Stimulated activated CD4-positive, alpha-beta T cell treated with anti-CD3 and anti-CD28 coated beads, TNF-alpha, amount 100 ng/mL, for 48 hours (primary cell): ENCODE measurements around the gene RNF157.
A peak's percentile ranks its signal among the peaks of the same experiment; 100 is the strongest.
"Not testable (repeated sequence)": the region's sequence is repeated elsewhere in the genome, so short reads cannot be mapped to it uniquely, and the experiment has no call there.

Experiments
- DNase-seq, 3 donors: peaks; one replicate each; pipeline ENCODE4 v3.0.0-alpha.2; 2020; ENCODE audit warnings: low read depth in 3 of 3

The RNF157 gene

GRCh38 chr17:76254275-76254674 is 14.0 kb upstream of the RNF157 start:
- DNase-seq = no peak

DNA sequence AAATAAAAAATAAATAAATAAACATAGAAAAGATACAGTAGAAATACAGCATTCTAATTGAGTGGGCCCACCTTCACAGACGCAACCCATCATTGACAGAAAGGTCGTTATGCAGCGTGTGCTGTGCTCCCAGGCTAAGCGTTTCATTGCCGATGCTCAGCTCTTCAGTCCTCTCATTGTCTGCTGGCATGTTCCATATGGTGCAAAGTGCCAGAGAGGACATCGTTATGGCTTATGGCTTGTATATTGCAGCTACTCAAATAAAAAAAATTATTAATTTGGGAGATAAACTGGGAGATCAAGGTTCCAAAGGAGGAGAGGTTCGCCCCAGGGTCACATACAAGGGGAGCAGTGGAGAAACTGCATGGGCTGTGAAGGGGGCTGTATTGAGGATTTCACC is 13.5 kb upstream of the RNF157 start:
- DNase-seq = no peak

DNA sequence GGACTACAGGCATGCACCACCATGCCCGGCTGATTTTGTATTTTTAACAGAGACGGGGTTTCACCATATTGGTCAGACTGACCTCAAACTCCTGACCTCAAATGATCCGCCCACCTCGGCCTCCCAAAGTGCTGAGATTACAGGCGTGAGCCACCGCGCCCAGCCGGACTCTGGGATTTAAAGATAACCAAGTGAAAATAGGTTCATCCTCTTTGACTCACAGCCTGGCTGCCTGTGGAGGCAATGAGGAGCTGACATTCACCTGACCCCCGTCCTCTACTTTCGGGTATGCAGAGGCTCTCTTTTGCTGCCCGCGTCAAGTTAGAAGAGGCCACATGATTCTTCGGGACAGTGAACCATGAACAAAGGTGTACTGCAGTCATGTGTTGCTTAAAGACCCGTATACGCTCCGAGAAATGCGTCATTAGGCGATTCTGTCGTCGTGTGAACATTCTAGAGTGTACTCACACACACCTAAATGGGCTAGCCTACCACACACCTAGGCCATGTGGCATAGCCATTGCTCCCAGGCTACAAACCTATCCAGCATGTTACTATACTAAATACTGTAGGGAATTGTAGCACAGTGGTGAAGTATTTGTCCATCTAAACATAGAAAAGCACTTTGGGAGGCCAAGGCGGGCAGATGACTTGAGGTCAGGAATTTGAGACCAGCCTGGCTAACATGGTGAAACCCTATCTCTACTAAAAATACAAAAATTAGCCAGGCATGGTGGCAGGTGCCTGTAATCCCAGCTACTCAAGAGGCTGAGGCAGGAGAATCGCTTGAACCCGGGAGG is 12.9 kb upstream of the RNF157 start:
- DNase-seq = not testable (repeated sequence)

DNA sequence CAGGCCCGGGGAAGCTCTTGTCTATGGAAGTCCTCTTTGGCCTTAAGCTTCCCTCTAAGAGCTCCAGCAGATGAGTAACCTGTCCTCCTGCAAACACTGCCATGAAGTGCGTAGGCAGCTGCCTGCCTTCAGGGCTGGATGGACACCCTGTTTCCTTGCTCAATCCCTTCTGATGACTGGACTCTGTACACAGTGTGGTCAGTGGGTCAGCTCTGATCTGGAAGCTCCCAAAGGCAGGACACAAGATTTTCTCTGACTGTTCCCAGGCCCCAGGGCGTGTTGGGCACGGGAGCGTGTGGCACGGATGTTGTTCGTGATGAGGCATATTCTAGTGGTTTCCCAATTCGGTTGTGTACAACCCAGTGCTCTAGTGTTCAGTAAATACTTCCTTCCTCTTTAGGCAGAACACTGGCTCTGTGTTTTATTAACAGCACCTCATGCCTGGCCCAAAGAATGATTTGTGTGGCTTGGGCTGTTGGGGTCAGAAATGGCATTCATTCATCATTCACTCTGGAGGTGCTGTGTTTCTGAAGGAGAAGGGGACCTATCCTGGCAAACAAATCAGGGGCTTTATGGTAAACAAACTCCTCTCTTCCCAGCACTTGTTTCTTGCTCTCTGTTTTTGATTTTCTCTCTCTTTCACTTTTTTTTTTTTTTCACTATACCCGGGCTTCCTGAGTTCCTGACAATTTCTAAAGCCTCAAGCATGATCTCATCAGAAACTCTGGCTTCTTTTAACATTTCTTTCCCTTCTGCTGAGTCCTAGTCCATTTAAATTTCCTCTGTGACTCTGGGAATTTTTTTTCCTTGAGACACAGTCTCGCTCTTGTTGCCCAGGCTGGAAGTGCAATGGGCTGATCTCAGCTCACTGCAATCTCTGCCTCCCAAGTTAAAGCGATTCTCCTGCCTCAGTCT is 12.0 kb upstream of the RNF157 start:
- DNase-seq = no peak

- no peak for DNase-seq
Measured at GRCh38 chr17:76251478-76252039, 11.3 kb upstream of the RNF157 start.

DNA sequence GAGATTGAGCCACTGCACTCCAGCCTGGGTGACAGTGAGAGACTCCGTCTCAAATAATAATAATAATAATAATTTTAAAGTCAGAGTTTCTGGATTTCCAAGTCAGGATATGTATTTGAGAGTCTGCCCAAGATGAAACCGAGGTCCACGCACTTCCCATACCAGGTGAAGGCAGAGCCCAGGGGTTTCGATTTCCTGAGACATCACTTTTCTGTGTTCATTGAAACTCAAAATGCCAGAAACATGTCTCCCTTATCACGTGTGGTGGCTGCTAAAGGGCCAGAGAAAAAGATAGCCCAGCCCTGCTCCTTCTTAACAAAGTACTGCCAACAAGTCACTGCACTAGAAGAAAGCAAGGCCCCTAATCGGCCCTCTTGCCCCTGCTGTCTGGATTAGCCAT is 9.8 kb upstream of the RNF157 start:
- DNase-seq = no peak

DNA sequence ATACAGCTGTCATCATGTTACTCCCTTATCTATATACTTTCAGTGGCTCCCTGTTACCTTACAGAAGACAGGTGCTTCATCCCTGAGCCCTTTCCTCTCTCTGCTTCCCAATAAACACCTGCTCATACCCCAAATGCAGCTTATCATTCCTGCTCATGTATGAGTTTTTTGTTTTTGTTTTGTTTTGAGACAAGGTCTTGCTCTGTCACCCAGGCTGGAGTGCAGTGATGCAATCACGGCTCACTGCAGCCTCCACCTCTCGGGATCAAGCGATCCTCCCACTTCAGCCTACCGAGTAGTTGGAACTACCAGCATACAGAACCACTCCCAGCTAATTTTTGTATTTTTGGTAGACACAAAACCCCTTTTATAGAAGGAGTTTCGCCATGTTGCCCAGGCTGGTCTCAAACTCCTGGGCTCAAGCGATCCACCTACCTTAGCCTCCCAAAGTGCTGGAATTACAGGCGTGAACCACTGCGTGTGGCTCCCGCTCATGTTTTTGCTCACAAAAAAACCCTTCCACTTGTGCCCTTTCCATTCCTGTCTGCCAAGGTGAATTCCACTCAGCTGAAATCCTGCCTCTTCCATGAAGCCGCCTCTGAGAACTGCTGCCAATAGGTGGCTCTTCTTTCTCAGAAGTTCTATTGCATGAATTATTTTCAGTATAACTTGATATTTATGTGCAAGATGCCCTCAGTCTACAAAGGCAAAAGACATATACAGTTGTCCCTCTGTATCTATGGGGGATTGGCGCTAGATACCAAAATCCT is 7.9 kb upstream of the RNF157 start:
- no peak for DNase-seq

DNA sequence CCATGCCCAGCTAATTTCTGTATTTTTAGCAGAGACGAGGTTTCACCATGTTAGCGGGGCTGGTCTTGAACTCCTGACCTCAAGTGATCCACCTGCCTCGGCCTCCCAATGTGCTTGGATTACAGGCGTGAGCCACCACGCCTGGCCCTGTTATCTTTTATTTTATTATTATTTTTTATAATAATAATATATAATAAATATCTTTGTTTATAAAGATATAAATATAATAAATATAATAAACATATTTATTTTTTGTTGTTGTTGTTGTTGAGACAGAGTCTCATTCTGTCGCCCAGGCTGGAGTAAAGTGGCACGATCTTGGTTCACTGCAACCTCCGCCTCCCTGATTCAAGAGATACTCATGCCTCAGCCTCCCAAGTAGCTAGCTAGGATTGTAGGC is 7.0 kb upstream of the RNF157 start:
- DNase-seq = no peak

- DNase-seq = peak in 2 of 3 donors; percentile 47 to 69
Measured at GRCh38 chr17:76246080-76247066, 6.1 kb upstream of the RNF157 start.

DNA sequence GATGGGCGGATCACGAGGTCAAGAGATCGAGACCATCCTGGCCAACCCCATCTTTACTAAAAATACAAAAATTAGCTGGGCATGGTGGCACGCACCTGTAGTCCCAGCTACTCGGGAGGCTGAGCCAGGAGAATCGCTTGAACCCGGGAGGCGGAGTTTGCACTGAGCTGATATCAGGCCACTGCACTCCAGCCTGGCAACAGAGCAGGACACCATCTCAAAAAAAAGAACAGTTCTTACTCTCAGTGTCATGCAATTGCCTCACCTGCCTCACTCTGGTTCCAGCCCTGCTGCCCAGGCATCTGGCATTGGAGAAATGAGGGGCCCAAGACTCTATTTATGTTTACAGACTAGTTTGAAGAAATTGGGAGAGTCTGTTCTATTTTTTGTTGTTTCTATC is 4.4 kb upstream of the RNF157 start:
- DNase-seq = not testable (repeated sequence)

- no peak for DNase-seq
Measured at GRCh38 chr17:76243826-76244679, 3.8 kb upstream of the RNF157 start.

DNA sequence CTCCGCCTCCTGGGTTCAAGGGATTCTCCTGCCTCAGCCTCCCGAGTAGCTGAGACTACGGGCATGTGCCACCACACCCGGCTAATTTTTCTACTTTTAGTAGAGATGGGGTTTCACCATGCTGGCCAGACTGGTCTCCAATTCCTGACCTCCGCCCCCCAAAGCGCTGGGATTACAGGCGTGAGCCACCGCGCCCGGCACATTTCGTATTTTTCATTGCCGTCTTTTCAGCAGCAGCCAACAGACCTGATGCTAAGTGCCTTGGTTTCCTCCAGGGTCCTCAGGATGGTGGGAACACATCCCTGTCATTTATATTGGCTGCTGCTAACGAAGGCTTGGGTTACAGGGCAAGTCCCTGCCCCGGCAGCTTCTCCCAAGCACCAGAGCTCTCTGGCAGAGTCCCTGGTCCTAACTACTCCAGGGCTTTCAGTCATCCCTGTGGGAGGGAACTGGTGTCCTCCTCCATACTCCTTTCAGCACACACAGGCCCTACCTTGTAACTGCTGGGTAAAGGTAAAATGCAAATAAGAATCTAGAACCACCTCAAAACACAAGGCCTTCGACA is 1.5 kb upstream of the RNF157 start:
- no peak for DNase-seq

DNA sequence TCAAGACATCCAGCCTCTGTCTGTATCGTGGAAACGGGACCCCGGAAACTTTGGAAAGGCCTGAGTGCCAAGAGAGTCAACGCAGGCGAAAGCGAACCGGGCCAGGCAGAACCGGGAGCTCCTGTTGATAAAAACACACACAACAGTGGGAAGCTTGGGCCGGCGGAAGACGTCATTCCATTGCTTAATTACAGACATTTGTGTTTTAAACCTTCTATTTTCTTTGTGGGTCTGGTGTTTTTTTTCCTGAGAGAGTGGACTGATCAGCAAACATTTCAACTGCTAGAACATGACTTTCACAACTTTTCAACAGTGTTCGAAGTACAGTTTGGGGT is 878 bp upstream of the RNF157 start:
- no peak for DNase-seq

DNA sequence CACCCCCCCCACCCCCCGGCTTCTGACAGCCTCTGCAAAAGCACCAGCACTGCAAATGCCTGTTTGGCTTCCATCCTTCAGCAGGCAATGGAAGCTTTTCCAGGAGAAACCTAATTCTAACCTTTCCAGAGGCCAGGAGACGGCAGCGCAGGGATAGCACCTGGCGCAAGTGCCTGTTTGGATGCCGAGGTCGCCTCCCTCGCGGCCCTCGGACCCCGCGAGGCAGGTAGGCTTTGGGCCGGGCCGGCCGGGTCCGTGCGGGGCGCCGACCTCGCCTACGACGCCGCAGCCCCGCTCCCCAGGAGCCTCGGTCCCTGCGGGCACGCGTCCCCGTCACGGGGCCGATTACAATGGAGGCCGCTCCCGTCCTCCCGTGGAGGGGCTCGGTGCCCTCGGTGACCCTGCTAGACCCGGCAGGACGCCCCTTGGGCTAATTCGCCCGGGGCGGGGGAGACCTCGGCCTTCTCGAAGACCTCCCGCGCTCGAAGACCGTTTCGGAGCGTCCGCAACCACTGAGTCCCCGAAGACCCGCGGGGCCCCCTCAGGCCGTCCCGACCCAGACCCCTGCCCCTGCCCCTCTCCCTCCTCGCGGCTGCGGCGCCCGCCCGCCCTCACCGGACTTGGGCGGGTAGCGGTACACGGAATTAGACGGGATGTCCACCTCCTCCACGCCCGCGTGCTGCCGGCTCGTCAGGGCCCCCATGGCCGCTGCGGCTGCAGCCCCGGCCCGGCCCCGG is 587 bp downstream of the RNF157 start:
- no peak for DNase-seq

GRCh38 chr17:76238847-76239537 is 1.3 kb downstream of the RNF157 start:
- no peak for DNase-seq

GRCh38 chr17:76237859-76238313 is 2.4 kb downstream of the RNF157 start:
- no peak for DNase-seq

GRCh38 chr17:76236603-76237002 is 3.7 kb downstream of the RNF157 start:
- no peak for DNase-seq

DNA sequence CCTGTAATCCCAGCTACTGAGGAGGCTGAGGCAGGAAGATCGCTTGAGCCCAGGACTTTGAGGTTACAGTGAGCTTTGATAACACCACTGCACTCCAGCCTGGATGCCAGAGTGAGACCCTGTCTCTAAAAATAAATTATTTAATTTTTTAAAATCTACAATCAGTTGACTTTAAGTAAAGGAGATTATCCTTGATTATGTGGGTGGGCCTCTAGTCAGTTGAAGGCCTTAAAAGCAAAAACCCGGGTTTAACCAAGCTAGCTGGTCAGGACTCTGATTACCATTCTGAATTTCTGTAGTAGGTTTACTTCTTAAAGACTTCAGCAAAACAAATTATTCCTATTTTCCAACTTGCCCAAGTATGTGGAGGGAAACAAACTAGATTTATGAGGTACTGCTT is 4.4 kb downstream of the RNF157 start:
- no peak for DNase-seq
